Neural progenitor cell (in vitro differentiated cells): ENCODE results near the gene NBEA. TPM values are rescaled to one million over a fixed set of nuclear protein-coding genes. Genes with fewer than 3 reads are reported as not detected.

Experiments
- DNase-seq: peaks from one replicate; pipeline ENCODE4 v3.0.0-alpha.2; 2016; ENCODE audit warnings: low spot score
- H2AFZ ChIP-seq: fragments of 200-600 bp; sonication (generic); replicated peaks from 2 replicates; pipeline ENCODE4 v1.6.1; 2016; ENCODE audit warnings: antibody characterized with exemption
- H3F3A ChIP-seq: fragments of 200-600 bp; sonication (generic); 2 replicates; pipeline ENCODE4 v1.6.1; 2016; ENCODE audit warnings: antibody characterized with exemption, low read depth
- H3K27ac ChIP-seq: fragments of 200-600 bp; sonication (generic); 2 replicates; pipeline ENCODE4 v1.5.1; 2016; ENCODE audit warnings: mild to moderate bottlenecking
- H3K27me3 ChIP-seq: fragments of 200-600 bp; sonication (generic); 2 replicates; pipeline ENCODE4 v1.6.1; 2016; ENCODE audit warnings: mild to moderate bottlenecking, moderate library complexity
- H3K36me3 ChIP-seq: fragments of 200-600 bp; sonication (generic); 2 replicates; pipeline ENCODE4 v1.5.1; 2016
- H3K4me1 ChIP-seq: fragments of 200-600 bp; sonication (generic); 2 replicates; pipeline ENCODE4 v1.6.1; 2016; ENCODE audit warnings: mixed run types
- H3K4me2 ChIP-seq: fragments of 200-600 bp; sonication (generic); 2 replicates; pipeline ENCODE4 v1.6.1; 2016
- H3K4me3 ChIP-seq: fragments of 200-600 bp; sonication (generic); 2 replicates; pipeline ENCODE4 v1.5.1; 2016
- H3K79me2 ChIP-seq: fragments of 200-600 bp; sonication (generic); 2 replicates; pipeline ENCODE4 v1.6.1; 2016; ENCODE audit warnings: low read depth
- H3K9ac ChIP-seq: fragments of 200-600 bp; sonication (generic); 2 replicates; pipeline ENCODE4 v1.6.1; 2016
- H3K9me3 ChIP-seq: fragments of 200-600 bp; sonication (generic); 2 replicates; pipeline ENCODE4 v1.5.1; 2016; ENCODE audit warnings: low read depth
- H4K20me1 ChIP-seq: fragments of 200-600 bp; sonication (generic); 2 replicates; pipeline ENCODE4 v1.6.1; 2016; ENCODE audit warnings: low read depth
- H3K27ac Mint-ChIP-seq: 3 replicates; pipeline ENCODE4 v1.8.0; 2021; ENCODE audit warnings: mixed read lengths
- H3K27me3 Mint-ChIP-seq: 2 replicates; pipeline ENCODE4 v1.8.0; 2022; ENCODE audit warnings: low read depth, mild to moderate bottlenecking, inconsistent platforms, moderate library complexity, mixed read lengths; ENCODE audit not compliant: insufficient read depth
- H3K36me3 Mint-ChIP-seq: 3 replicates; pipeline ENCODE4 v1.8.0; 2021; ENCODE audit warnings: mixed read lengths
- H3K4me1 Mint-ChIP-seq: 3 replicates; pipeline ENCODE4 v1.8.0; 2021; ENCODE audit warnings: mixed read lengths
- H3K4me3 Mint-ChIP-seq: 3 replicates; pipeline ENCODE4 v1.8.0; 2021; ENCODE audit warnings: mild to moderate bottlenecking, moderate library complexity, mixed read lengths
- H3K9me3 Mint-ChIP-seq: 3 replicates; pipeline ENCODE4 v1.8.0; 2020; ENCODE audit warnings: mixed read lengths
- EZH2 ChIP-seq: fragments of 200-600 bp; sonication (generic); IDR thresholded peaks from 2 replicates; pipeline ENCODE4 v1.6.1; 2017; ENCODE audit warnings: antibody characterized with exemption, mild to moderate bottlenecking, moderate library complexity
- EZH2phosphoT487 ChIP-seq: fragments of 200-600 bp; sonication (generic); IDR thresholded peaks from 2 replicates; pipeline ENCODE4 v1.6.1; 2017; ENCODE audit warnings: antibody characterized with exemption
- total RNA-seq: library from RNA; depleted of rRNA; stranded (reverse); fragments of >200 nt; gene quantifications from 2 replicates; pipeline ENCODE4 v1.2.3, GENCODE V29; 2015; ENCODE audit warnings: low replicate concordance
- TF ChIP-seq, protein P1 (sequence below): fragments of 200-600 bp; sonication (generic); IDR thresholded peaks from 2 replicates; pipeline ENCODE4 v1.5.1; 2017; ENCODE audit warnings: antibody characterized with exemption, mild to moderate bottlenecking

NBEA gene
- total RNA-seq, 1 donor from 2014 or later, result 31.0 TPM

DNA sequence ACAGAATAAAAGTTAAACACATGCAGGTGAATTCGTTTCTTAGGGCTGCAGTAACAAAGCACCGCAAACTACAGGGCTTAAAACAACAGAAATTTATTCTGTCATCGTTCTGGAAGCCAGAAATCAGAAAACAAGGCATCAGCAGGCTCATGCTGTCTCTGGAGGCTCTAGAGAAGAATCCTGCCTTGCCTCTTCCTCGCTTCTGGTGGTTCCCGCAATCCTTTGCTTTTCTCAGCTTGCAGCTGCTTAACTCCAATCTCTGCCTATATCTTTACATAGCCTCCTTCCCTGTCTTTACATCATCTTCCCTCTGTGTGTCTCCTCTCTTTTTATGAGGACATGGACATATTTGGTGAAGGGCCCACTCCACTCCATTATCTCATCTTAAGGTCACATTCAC, 6.2 kb upstream of the NBEA start:
- H3K4me3 Mint-ChIP-seq, result no peak overlapping the region
- no peaks in the 10 kb centered on the region for H3K9me3 ChIP-seq
- H3K4me1 Mint-ChIP-seq, result no peaks in the 10 kb centered on the region
- no peaks in the 10 kb centered on the region for H4K20me1 ChIP-seq
- no peak overlapping the region for H3K27ac Mint-ChIP-seq
- H2AFZ ChIP-seq, result no peak overlapping the region
- H3K27me3 Mint-ChIP-seq, result no peaks in the 10 kb centered on the region
- H3K36me3 ChIP-seq, result no peaks in the 10 kb centered on the region
- no peak overlapping the region for H3K9ac ChIP-seq
- H3K4me1 ChIP-seq, result peaks cover 11% of the 10 kb centered on the region
- no peak overlapping the region for H3K4me3 ChIP-seq
- H3F3A ChIP-seq, result no peaks in the 10 kb centered on the region
- TF ChIP-seq EZH2phosphoT487 (no peak), EZH2 (no peak)
- TF ChIP-seq, protein P1, sequence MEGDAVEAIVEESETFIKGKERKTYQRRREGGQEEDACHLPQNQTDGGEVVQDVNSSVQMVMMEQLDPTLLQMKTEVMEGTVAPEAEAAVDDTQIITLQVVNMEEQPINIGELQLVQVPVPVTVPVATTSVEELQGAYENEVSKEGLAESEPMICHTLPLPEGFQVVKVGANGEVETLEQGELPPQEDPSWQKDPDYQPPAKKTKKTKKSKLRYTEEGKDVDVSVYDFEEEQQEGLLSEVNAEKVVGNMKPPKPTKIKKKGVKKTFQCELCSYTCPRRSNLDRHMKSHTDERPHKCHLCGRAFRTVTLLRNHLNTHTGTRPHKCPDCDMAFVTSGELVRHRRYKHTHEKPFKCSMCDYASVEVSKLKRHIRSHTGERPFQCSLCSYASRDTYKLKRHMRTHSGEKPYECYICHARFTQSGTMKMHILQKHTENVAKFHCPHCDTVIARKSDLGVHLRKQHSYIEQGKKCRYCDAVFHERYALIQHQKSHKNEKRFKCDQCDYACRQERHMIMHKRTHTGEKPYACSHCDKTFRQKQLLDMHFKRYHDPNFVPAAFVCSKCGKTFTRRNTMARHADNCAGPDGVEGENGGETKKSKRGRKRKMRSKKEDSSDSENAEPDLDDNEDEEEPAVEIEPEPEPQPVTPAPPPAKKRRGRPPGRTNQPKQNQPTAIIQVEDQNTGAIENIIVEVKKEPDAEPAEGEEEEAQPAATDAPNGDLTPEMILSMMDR, result no peak
- H3K27ac ChIP-seq, result no peak overlapping the region
- no peaks in the 10 kb centered on the region for H3K27me3 ChIP-seq
- no peaks in the 10 kb centered on the region for H3K9me3 Mint-ChIP-seq
- DNase-seq, result no peak
- no peaks in the 10 kb centered on the region for H3K79me2 ChIP-seq
- no peak overlapping the region for H3K4me2 ChIP-seq
- no peaks in the 10 kb centered on the region for H3K36me3 Mint-ChIP-seq

DNA sequence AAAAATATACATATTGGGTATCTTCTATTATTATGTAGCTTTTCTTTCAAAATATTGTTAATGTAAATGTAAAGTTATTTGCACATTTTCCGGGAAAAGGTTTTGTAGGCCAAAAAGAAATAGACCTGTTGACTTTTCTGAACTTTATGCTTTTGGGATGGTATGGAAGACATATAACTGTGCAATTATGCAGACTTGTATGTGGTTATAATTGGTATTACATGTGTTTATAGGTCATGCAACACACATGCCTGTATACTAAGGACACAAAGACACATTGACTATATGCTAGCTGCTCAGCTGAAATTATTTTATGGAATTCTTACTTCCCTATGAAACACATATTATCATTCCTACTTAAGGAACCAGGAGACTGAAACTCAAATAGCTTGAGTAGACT, 2.3 kb upstream of the NBEA start:
- no peak overlapping the region for H3K4me2 ChIP-seq
- H3K27ac Mint-ChIP-seq, result no peak overlapping the region
- no peak overlapping the region for H3K9ac ChIP-seq
- H4K20me1 ChIP-seq, result peaks cover 19% of the 10 kb centered on the region
- no peaks in the 10 kb centered on the region for H3K36me3 ChIP-seq
- TF ChIP-seq, protein P1, result no peak
- TF ChIP-seq EZH2, result no peak
- TF ChIP-seq EZH2phosphoT487, result no peak
- H3K36me3 Mint-ChIP-seq, result no peaks in the 10 kb centered on the region
- H3K4me1 ChIP-seq, result peaks cover 16% of the 10 kb centered on the region
- no peak overlapping the region for H3K4me3 Mint-ChIP-seq
- H3K4me3 ChIP-seq, result no peak overlapping the region
- DNase-seq, result no peak
- H3K79me2 ChIP-seq, result peaks cover 21% of the 10 kb centered on the region
- peaks cover 16% of the 10 kb centered on the region for H3K4me1 Mint-ChIP-seq
- no peaks in the 10 kb centered on the region for H3K9me3 ChIP-seq
- H3K9me3 Mint-ChIP-seq, result no peaks in the 10 kb centered on the region
- H2AFZ ChIP-seq, result no peak overlapping the region
- no peak overlapping the region for H3K27ac ChIP-seq
- peaks cover 29% of the 10 kb centered on the region for H3F3A ChIP-seq
- no peaks in the 10 kb centered on the region for H3K27me3 ChIP-seq
- H3K27me3 Mint-ChIP-seq, result peaks cover 2% of the 10 kb centered on the region

DNA sequence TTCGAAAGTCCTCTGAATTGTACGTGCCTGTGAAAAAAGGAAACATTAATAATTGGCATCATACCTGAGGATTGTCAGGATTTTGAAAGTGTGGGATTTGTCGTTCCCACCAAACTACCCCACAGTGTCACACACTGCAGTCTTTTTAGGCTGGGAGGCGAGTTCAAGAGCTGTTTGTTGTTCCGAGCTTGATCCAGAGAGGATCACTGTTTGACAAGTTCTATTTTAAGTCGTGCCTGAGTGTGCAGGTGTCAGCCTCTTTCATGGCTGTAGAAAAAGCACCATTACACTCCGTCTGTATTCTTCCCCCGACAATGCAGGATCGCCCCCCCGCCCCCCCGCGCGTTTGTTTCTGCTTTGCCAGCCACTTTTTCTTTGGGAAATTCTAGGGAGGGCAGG, 635 bp upstream of the NBEA start:
- H3F3A ChIP-seq, result peaks cover 29% of the 10 kb centered on the region
- H3K27me3 Mint-ChIP-seq, result peaks cover 2% of the 10 kb centered on the region
- no peak for DNase-seq

More for the DNA sequence above, 635 bp upstream of the NBEA start:
- Histone ChIP-seq H4K20me1 (peaks cover 36% of the 10 kb centered on the region), H3K4me2 (peak overlapping the region; percentile 97), H3K4me3 (peak overlapping the region; percentile 93), H3K36me3 (no peaks in the 10 kb centered on the region), H3K79me2 (peaks cover 38% of the 10 kb centered on the region), H3K27ac (no peak overlapping the region), H3K9me3 (no peaks in the 10 kb centered on the region), H3K4me1 (peaks cover 32% of the 10 kb centered on the region), H2AFZ (no peak overlapping the region), H3K27me3 (no peaks in the 10 kb centered on the region), H3K9ac (no peak overlapping the region)
- Mint-ChIP-seq H3K27ac (peak overlapping the region; percentile 93), H3K4me3 (peak overlapping the region; percentile 93), H3K9me3 (no peaks in the 10 kb centered on the region), H3K4me1 (peaks cover 24% of the 10 kb centered on the region), H3K36me3 (no peaks in the 10 kb centered on the region)
- no peak for TF ChIP-seq EZH2
- TF ChIP-seq, protein P1, result no peak
- TF ChIP-seq EZH2phosphoT487, result no peak
